ENCODE results near the gene GPC3.
"Not testable (repeated sequence)": the region's sequence is repeated elsewhere in the genome, so short reads cannot be mapped to it uniquely, and the experiment has no call there.

The GPC3 gene

GRCh38 chrX:134020910-134021309 is 35.5 kb upstream of the GPC3 start:
- no peak for TF ChIP-seq CTCF (IDR thresholded peaks at IDR 0.05; ENCODE audit: low read depth, low read length, missing control alignments)
- H3K4me3 ChIP-seq (replicated peaks; ENCODE audit: low read depth, low read length): no peak overlapping the region
- no peak for DNase-seq (ENCODE audit: extremely low read depth, low read depth)

GRCh38 chrX:134019567-134020206 is 34.3 kb upstream of the GPC3 start:
- no peak for TF ChIP-seq CTCF (IDR thresholded peaks at IDR 0.05; ENCODE audit: low read depth, low read length, missing control alignments)
- no peak overlapping the region for H3K4me3 ChIP-seq (replicated peaks; ENCODE audit: low read depth, low read length)
- DNase-seq (ENCODE audit: extremely low read depth, low read depth): no peak

- H3K4me3 ChIP-seq (replicated peaks; ENCODE audit: low read depth, low read length); DNase-seq (ENCODE audit: extremely low read depth, low read depth): not testable (repeated sequence)
Observed at GRCh38 chrX:134016309-134016708, 30.9 kb upstream of the GPC3 start.

GRCh38 chrX:134015510-134015909 is 30.1 kb upstream of the GPC3 start:
- not testable (repeated sequence) for DNase-seq (ENCODE audit: extremely low read depth, low read depth); H3K4me3 ChIP-seq (replicated peaks; ENCODE audit: low read depth, low read length)

GRCh38 chrX:134013524-134013923 is 28.1 kb upstream of the GPC3 start:
- H3K4me3 ChIP-seq (replicated peaks; ENCODE audit: low read depth, low read length): no peak overlapping the region
- no peak for DNase-seq (ENCODE audit: extremely low read depth, low read depth)
- TF ChIP-seq CTCF (IDR thresholded peaks at IDR 0.05; ENCODE audit: low read depth, low read length, missing control alignments): no peak

GRCh38 chrX:134013092-134013497 is 27.7 kb upstream of the GPC3 start:
- no peak for DNase-seq (ENCODE audit: extremely low read depth, low read depth)
- no peak for TF ChIP-seq CTCF (IDR thresholded peaks at IDR 0.05; ENCODE audit: low read depth, low read length, missing control alignments)
- no peak overlapping the region for H3K4me3 ChIP-seq (replicated peaks; ENCODE audit: low read depth, low read length)

GRCh38 chrX:134010690-134011089 is 25.3 kb upstream of the GPC3 start:
- no peak overlapping the region for H3K4me3 ChIP-seq (replicated peaks; ENCODE audit: low read depth, low read length)
- TF ChIP-seq CTCF (IDR thresholded peaks at IDR 0.05; ENCODE audit: low read depth, low read length, missing control alignments): no peak
- DNase-seq (ENCODE audit: extremely low read depth, low read depth): no peak

- DNase-seq (ENCODE audit: extremely low read depth, low read depth): no peak
- no peak for TF ChIP-seq CTCF (IDR thresholded peaks at IDR 0.05; ENCODE audit: low read depth, low read length, missing control alignments)
- H3K4me3 ChIP-seq (replicated peaks; ENCODE audit: low read depth, low read length): no peak overlapping the region
Observed at GRCh38 chrX:134007716-134008115, 22.3 kb upstream of the GPC3 start.

Measured in HFF-Myc (cell line).